Progenitor cell of endocrine pancreas (in vitro differentiated cells): Measurements from ENCODE around the gene STK32C. TPM values are rescaled to one million over a fixed set of nuclear protein-coding genes. Genes with fewer than 3 reads are reported as not detected.

Source experiments
- DNase-seq: peaks from one replicate; pipeline ENCODE4 v3.0.0; 2021; ENCODE audit warnings: low spot score; ENCODE audit not compliant: unreplicated experiment
- H3K27ac Mint-ChIP-seq: 2 replicates; pipeline ENCODE4 v1.8.0; 2021; ENCODE audit warnings: mild to moderate bottlenecking, moderate library complexity, mixed read lengths
- H3K27me3 Mint-ChIP-seq: 2 replicates; pipeline ENCODE4 v1.8.0; 2021; ENCODE audit warnings: mixed read lengths
- H3K36me3 Mint-ChIP-seq: 2 replicates; pipeline ENCODE4 v1.8.0; 2022; ENCODE audit warnings: mixed read lengths; ENCODE audit not compliant: insufficient read depth
- H3K4me1 Mint-ChIP-seq: 2 replicates; pipeline ENCODE4 v1.8.0; 2021; ENCODE audit warnings: low read depth, mixed read lengths
- H3K4me3 Mint-ChIP-seq: 2 replicates; pipeline ENCODE4 v1.8.0; 2021; ENCODE audit warnings: low read depth, mild to moderate bottlenecking, moderate library complexity, mixed read lengths
- H3K9me3 Mint-ChIP-seq: 2 replicates; pipeline ENCODE4 v1.8.0; 2021; ENCODE audit warnings: low read depth, mixed read lengths
- CTCF ChIP-seq: fragments of 200-600 bp; sonication (generic); IDR thresholded peaks from one replicate; pipeline ENCODE4 v1.5.0; 2021; ENCODE audit warnings: antibody characterized with exemption, mild to moderate bottlenecking; ENCODE audit not compliant: unreplicated experiment
- total RNA-seq: library from RNA; stranded (reverse); gene quantifications from 2 replicates; pipeline ENCODE4 v1.2.1, GENCODE V29; 2021

STK32C gene
- total RNA-seq, 1 donor from 2014 or later = 10.0 TPM

- Mint-ChIP-seq H3K4me3 (no peak overlapping the region), H3K36me3 (peaks cover 1% of the 10 kb centered on the region), H3K27ac (no peak overlapping the region), H3K9me3 (no peaks in the 10 kb centered on the region), H3K27me3 (peaks cover 62% of the 10 kb centered on the region), H3K4me1 (peaks cover 2% of the 10 kb centered on the region)
- no peak for DNase-seq
- no peak for TF ChIP-seq CTCF
Observed at GRCh38 chr10:132183046-132183445, 124.7 kb downstream of the STK32C start.

GRCh38 chr10:132182591-132182990 is 125.2 kb downstream of the STK32C start:
- H3K4me3 Mint-ChIP-seq = no peak overlapping the region
- H3K4me1 Mint-ChIP-seq = no peaks in the 10 kb centered on the region
- no peak for TF ChIP-seq CTCF
- peaks cover 63% of the 10 kb centered on the region for H3K27me3 Mint-ChIP-seq
- no peak for DNase-seq
- H3K27ac Mint-ChIP-seq = no peak overlapping the region
- H3K9me3 Mint-ChIP-seq = no peaks in the 10 kb centered on the region
- H3K36me3 Mint-ChIP-seq = no peaks in the 10 kb centered on the region

GRCh38 chr10:132181691-132182425 is 125.9 kb downstream of the STK32C start:
- Mint-ChIP-seq H3K4me1 (no peaks in the 10 kb centered on the region), H3K27me3 (peaks cover 71% of the 10 kb centered on the region), H3K4me3 (no peak overlapping the region), H3K27ac (no peak overlapping the region), H3K36me3 (no peaks in the 10 kb centered on the region), H3K9me3 (no peaks in the 10 kb centered on the region)
- no peak for DNase-seq
- no peak for TF ChIP-seq CTCF

GRCh38 chr10:132180736-132181135 is 127.0 kb downstream of the STK32C start:
- H3K36me3 Mint-ChIP-seq = no peaks in the 10 kb centered on the region
- peaks cover 4% of the 10 kb centered on the region for H3K4me1 Mint-ChIP-seq
- H3K9me3 Mint-ChIP-seq = no peaks in the 10 kb centered on the region
- H3K4me3 Mint-ChIP-seq = no peak overlapping the region
- H3K27ac Mint-ChIP-seq = no peak overlapping the region
- no peak for TF ChIP-seq CTCF
- no peak for DNase-seq
- H3K27me3 Mint-ChIP-seq = peaks cover 82% of the 10 kb centered on the region

GRCh38 chr10:132179551-132180392 is 128.0 kb downstream of the STK32C start:
- no peaks in the 10 kb centered on the region for H3K36me3 Mint-ChIP-seq
- H3K27me3 Mint-ChIP-seq = peaks cover 85% of the 10 kb centered on the region
- H3K27ac Mint-ChIP-seq = no peak overlapping the region

More at GRCh38 chr10:132179551-132180392, 128.0 kb downstream of the STK32C start:
- Mint-ChIP-seq H3K4me3 (no peak overlapping the region), H3K9me3 (no peaks in the 10 kb centered on the region), H3K4me1 (peaks cover 4% of the 10 kb centered on the region)
- DNase-seq = no peak
- no peak for TF ChIP-seq CTCF
